Fibroblast of lung (primary cell): ENCODE measurements around the gene AGXT.

Source experiments
- EZH2 ChIP-seq: IDR thresholded peaks from 2 replicates; pipeline ENCODE4 v1.5.1; 2012; ENCODE audit warnings: low read length, control low read depth, mild to moderate bottlenecking; ENCODE audit errors: missing control alignments
- TF ChIP-seq, protein P1 (sequence below), 2 donors: IDR thresholded peaks in 1 of 2; conservative IDR thresholded peaks in 1 of 2; 1 replicate in 1 of 2; 2 replicates in 1 of 2; pipeline ENCODE4 v1.5.1; 2011 to 2012; ENCODE audit warnings: low read length in 2 of 2, control low read depth in 1 of 2, inconsistent platforms in 1 of 2, low read depth in 1 of 2, mild to moderate bottlenecking in 1 of 2

DNA sequence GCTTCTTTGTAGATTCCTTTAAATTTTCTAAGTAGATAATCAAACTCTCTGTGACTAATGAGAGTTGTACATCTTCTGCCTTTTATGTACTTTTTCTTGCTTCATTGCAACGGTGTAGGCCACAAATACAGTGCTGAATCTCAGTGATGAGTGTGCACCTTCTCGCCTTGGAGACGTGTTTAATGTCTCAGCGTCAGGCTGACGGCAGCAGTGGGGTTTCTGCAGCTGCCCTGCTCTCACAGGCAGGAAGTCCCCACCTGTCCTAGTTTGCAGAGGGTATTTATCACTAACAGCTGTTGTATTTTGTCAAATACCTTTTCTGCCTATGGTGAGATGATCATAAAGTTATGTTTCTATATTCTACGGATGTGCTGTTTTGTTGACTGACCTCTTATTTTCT lies 13.3 kb downstream of the AGXT start:
- TF ChIP-seq, protein P1, sequence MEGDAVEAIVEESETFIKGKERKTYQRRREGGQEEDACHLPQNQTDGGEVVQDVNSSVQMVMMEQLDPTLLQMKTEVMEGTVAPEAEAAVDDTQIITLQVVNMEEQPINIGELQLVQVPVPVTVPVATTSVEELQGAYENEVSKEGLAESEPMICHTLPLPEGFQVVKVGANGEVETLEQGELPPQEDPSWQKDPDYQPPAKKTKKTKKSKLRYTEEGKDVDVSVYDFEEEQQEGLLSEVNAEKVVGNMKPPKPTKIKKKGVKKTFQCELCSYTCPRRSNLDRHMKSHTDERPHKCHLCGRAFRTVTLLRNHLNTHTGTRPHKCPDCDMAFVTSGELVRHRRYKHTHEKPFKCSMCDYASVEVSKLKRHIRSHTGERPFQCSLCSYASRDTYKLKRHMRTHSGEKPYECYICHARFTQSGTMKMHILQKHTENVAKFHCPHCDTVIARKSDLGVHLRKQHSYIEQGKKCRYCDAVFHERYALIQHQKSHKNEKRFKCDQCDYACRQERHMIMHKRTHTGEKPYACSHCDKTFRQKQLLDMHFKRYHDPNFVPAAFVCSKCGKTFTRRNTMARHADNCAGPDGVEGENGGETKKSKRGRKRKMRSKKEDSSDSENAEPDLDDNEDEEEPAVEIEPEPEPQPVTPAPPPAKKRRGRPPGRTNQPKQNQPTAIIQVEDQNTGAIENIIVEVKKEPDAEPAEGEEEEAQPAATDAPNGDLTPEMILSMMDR (conservative IDR thresholded peaks at IDR 0.05 in 1 of 2, IDR thresholded peaks at IDR 0.05 in 1 of 2; ENCODE audit: low read depth in 1 of 2, low read length in 2 of 2): no peak
- no peak for TF ChIP-seq EZH2
